ENCODE results near the gene MRPL28.

MRPL28 gene

DNA sequence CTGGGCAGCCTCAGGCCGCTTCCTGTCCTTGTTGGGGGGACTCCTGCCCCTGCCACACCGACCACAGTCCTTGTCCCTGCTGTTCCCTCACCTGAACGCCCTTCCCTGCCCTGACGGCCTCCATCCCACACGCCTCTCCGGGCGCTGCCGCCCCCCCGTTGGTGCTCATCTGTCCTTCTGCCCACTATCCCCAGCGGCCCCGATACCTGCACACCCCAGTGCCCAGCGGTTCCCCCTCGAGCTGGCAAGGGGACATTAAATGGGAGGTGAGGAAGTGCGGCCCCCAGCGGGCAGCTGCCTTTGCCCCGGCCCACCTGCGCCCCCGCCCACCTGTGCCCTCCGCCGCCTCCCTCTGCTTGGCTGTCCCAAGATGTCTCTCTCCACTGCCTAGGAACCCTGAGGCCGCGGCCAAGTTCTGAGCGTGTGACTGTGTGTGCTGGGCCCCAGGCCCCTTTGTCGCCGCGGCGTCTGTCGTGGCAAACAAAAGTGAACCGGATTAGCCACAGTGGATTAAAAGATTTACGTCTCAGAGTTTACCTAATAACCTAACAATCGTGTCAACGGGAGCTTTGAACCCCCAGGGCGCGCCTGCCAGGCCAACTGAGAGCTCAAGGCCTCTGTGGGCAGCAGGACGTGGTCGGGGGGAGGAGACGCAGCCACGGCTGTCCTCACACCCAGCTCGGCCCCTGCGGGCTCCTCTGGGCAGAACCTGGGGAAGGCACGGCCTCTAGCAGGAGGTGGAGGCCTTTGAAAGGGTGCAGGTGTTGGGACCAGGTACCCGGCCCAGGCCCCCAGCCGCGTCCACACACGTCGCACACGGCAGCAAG, 10.3 kb downstream of the MRPL28 start:
- no peak for TF ChIP-seq EZH2 (IDR thresholded peaks at IDR 0.05; ENCODE audit: borderline replicate concordance, low read depth, low read length, severe bottlenecking)
- TF ChIP-seq, protein P1, sequence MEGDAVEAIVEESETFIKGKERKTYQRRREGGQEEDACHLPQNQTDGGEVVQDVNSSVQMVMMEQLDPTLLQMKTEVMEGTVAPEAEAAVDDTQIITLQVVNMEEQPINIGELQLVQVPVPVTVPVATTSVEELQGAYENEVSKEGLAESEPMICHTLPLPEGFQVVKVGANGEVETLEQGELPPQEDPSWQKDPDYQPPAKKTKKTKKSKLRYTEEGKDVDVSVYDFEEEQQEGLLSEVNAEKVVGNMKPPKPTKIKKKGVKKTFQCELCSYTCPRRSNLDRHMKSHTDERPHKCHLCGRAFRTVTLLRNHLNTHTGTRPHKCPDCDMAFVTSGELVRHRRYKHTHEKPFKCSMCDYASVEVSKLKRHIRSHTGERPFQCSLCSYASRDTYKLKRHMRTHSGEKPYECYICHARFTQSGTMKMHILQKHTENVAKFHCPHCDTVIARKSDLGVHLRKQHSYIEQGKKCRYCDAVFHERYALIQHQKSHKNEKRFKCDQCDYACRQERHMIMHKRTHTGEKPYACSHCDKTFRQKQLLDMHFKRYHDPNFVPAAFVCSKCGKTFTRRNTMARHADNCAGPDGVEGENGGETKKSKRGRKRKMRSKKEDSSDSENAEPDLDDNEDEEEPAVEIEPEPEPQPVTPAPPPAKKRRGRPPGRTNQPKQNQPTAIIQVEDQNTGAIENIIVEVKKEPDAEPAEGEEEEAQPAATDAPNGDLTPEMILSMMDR (IDR thresholded peaks at IDR 0.05; ENCODE audit: borderline replicate concordance, extremely low read depth, low read length, poor library complexity, severe bottlenecking) = no peak
- Histone ChIP-seq H3K36me3 (ENCODE audit: insufficient read depth, low read length) (no peaks in the 10 kb centered on the region), H2AFZ (ENCODE audit: low read depth, low read length) (no peak overlapping the region), H4K20me1 (ENCODE audit: insufficient read depth, low read length) (0 out of 2 replicates have a peak, but pooled peaks cover 4% of the 10 kb centered on the region), H3K4me2 (ENCODE audit: insufficient read depth, low read length) (no peak overlapping the region), H3K27me3 (ENCODE audit: insufficient read depth, low read length, poor library complexity) (no peaks in the 10 kb centered on the region), H3K79me2 (ENCODE audit: insufficient read depth, low read length) (no peaks in the 10 kb centered on the region), H3K4me3 (ENCODE audit: low read depth in 1 of 2, low read length in 2 of 2) (no peak overlapping the region), H3K9me3 (ENCODE audit: insufficient read depth, low read length, severe bottlenecking) (no peaks in the 10 kb centered on the region), H3K9ac (ENCODE audit: low read depth, low read length) (no peak overlapping the region), H3K4me1 (ENCODE audit: insufficient read depth, low read length) (peaks cover 8% of the 10 kb centered on the region), H3K27ac (ENCODE audit: low read length) (no peak overlapping the region)
- no peak for ATAC-seq (ENCODE audit: insufficient read depth, low read depth)
- no peak for DNase-seq

DNA sequence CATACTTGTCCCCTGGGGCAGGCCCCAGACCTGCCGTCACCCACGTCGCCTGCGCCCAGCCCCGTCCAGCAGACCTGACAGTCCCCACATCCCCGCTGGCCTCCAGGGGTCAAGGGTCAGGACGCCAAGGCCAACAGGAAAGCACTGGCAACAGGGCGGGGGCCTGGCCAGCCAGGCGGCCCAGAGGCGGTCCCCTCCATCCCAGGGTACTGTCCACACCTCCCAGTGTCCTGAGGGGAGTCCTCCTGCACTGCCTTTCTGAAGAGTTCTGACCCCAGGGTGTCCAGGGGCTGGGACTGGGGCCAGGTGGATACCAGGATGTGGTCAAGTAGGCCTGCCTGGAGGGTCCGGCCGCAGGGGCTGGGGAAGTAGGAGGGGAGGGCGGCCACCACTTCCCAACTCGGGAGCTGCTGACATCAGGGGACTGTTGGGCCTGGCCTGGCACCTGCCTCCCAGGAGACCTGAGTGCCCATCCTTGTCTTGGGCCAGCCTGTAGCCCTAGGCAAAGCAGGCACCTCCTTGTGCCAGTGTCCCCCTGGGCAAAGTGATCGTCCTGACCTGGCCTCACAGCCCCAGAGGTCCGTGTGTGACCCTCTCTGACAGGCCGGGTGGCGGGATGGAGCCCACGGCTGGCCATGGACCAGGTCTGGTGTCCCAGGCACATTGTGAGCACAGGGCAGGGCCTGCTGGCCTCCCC, 11.1 kb downstream of the MRPL28 start:
- ATAC-seq (ENCODE audit: insufficient read depth, low read depth) (no peak), DNase-seq (no peak)
- H3K4me3 ChIP-seq (ENCODE audit: low read depth in 1 of 2, low read length in 2 of 2) = no peak overlapping the region
- H3K4me1 ChIP-seq (ENCODE audit: insufficient read depth, low read length) = peaks cover 8% of the 10 kb centered on the region
- H3K9me3 ChIP-seq (ENCODE audit: insufficient read depth, low read length, severe bottlenecking) = no peaks in the 10 kb centered on the region
- no peaks in the 10 kb centered on the region for H3K36me3 ChIP-seq (ENCODE audit: insufficient read depth, low read length)
- no peak overlapping the region for H2AFZ ChIP-seq (ENCODE audit: low read depth, low read length)
- H3K9ac ChIP-seq (ENCODE audit: low read depth, low read length) = no peak overlapping the region
- no peak overlapping the region for H3K27ac ChIP-seq (ENCODE audit: low read length)
- no peaks in the 10 kb centered on the region for H3K79me2 ChIP-seq (ENCODE audit: insufficient read depth, low read length)
- no peak overlapping the region for H3K4me2 ChIP-seq (ENCODE audit: insufficient read depth, low read length)
- TF ChIP-seq, protein P1 (IDR thresholded peaks at IDR 0.05; ENCODE audit: borderline replicate concordance, extremely low read depth, low read length, poor library complexity, severe bottlenecking) = no peak
- no peak for TF ChIP-seq EZH2 (IDR thresholded peaks at IDR 0.05; ENCODE audit: borderline replicate concordance, low read depth, low read length, severe bottlenecking)
- H3K27me3 ChIP-seq (ENCODE audit: insufficient read depth, low read length, poor library complexity) = no peaks in the 10 kb centered on the region
- 0 out of 2 replicates have a peak, but pooled peaks cover 4% of the 10 kb centered on the region for H4K20me1 ChIP-seq (ENCODE audit: insufficient read depth, low read length)

DNA sequence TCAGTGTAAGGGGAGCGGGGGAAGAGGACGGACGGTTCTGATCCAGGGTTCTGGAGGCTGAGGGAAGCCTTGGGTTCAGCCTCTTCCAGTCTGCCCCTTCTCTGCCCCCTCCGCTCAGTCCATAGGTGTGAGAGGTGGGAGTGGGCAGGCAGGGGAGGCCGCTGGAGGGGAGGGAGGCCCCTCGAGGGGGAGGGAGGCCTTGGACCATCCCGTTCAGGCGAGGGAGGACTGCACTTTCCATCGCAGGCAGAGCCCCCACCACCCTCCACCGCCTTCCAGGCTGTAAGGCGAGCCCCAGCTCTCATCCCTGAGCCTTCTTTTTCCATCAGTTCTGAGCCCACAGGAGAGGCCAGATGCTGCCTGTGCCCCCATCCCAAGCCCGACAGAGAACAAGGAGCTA, 13.6 kb downstream of the MRPL28 start:
- Histone ChIP-seq H3K27me3 (ENCODE audit: insufficient read depth, low read length, poor library complexity) (no peaks in the 10 kb centered on the region), H3K4me1 (ENCODE audit: insufficient read depth, low read length) (0 out of 2 replicates have a peak, but pooled peaks cover under 1% of the 10 kb centered on the region)
- TF ChIP-seq, protein P1 (IDR thresholded peaks at IDR 0.05; ENCODE audit: borderline replicate concordance, extremely low read depth, low read length, poor library complexity, severe bottlenecking) = no peak
- TF ChIP-seq EZH2 (IDR thresholded peaks at IDR 0.05; ENCODE audit: borderline replicate concordance, low read depth, low read length, severe bottlenecking) = no peak

More for the DNA sequence above, 13.6 kb downstream of the MRPL28 start:
- ATAC-seq (ENCODE audit: insufficient read depth, low read depth) (no peak), DNase-seq (no peak)
- Histone ChIP-seq H3K9ac (ENCODE audit: low read depth, low read length) (no peak overlapping the region), H3K4me3 (ENCODE audit: low read depth in 1 of 2, low read length in 2 of 2) (no peak overlapping the region), H3K9me3 (ENCODE audit: insufficient read depth, low read length, severe bottlenecking) (no peaks in the 10 kb centered on the region), H2AFZ (ENCODE audit: low read depth, low read length) (no peak overlapping the region), H3K36me3 (ENCODE audit: insufficient read depth, low read length) (no peaks in the 10 kb centered on the region), H3K27ac (ENCODE audit: low read length) (no peak overlapping the region), H3K4me2 (ENCODE audit: insufficient read depth, low read length) (no peak overlapping the region), H3K79me2 (ENCODE audit: insufficient read depth, low read length) (peaks cover 3% of the 10 kb centered on the region), H4K20me1 (ENCODE audit: insufficient read depth, low read length) (peaks cover 9% of the 10 kb centered on the region; the same call in 1 of the 2 replicates)

All from DND-41 (cell line).